ENCODE results near the gene EWSR1. TPM values are rescaled to one million over a fixed set of nuclear protein-coding genes. Genes with fewer than 3 reads are reported as not detected.

Gene EWSR1
- total RNA-seq, 1 donor from 2014 or later: 355 TPM

- Mint-ChIP-seq H3K27ac (ENCODE audit: unreplicated experiment) (peak overlapping the region; percentile 12), H3K36me3 (ENCODE audit: unreplicated experiment) (no peaks in the 10 kb centered on the region), H3K27me3 (ENCODE audit: unreplicated experiment) (peaks cover 3% of the 10 kb centered on the region), H3K4me1 (ENCODE audit: low read depth, unreplicated experiment) (peaks cover 4% of the 10 kb centered on the region), H3K9me3 (ENCODE audit: unreplicated experiment) (no peaks in the 10 kb centered on the region), H3K4me3 (ENCODE audit: unreplicated experiment) (no peak overlapping the region)
- no peak for DNase-seq
- TF ChIP-seq, protein P1, sequence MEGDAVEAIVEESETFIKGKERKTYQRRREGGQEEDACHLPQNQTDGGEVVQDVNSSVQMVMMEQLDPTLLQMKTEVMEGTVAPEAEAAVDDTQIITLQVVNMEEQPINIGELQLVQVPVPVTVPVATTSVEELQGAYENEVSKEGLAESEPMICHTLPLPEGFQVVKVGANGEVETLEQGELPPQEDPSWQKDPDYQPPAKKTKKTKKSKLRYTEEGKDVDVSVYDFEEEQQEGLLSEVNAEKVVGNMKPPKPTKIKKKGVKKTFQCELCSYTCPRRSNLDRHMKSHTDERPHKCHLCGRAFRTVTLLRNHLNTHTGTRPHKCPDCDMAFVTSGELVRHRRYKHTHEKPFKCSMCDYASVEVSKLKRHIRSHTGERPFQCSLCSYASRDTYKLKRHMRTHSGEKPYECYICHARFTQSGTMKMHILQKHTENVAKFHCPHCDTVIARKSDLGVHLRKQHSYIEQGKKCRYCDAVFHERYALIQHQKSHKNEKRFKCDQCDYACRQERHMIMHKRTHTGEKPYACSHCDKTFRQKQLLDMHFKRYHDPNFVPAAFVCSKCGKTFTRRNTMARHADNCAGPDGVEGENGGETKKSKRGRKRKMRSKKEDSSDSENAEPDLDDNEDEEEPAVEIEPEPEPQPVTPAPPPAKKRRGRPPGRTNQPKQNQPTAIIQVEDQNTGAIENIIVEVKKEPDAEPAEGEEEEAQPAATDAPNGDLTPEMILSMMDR (IDR thresholded peaks at IDR 0.05; ENCODE audit: partially characterized antibody, unreplicated experiment): no peak
Measured at GRCh38 chr22:29291215-29291614, 23.1 kb downstream of the EWSR1 start.

DNA sequence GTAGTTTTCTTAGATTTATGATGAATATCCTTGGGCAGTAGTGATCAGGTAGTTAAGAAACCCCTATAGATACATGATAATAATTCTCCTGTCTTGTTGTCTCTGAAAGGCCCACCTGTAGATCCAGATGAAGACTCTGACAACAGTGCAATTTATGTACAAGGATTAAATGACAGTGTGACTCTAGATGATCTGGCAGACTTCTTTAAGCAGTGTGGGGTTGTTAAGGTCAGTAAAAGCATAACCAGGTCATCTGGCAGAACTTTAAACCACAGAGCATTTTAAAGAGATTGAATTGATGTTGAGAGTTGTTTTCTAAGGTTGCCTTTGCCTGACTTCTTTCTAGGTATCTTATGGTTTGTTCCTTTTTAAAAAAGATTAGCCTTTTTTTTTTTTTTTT is 24.3 kb downstream of the EWSR1 start:
- peaks cover 4% of the 10 kb centered on the region for H3K4me1 Mint-ChIP-seq (ENCODE audit: low read depth, unreplicated experiment)
- H3K27ac Mint-ChIP-seq (ENCODE audit: unreplicated experiment): no peak overlapping the region
- TF ChIP-seq, protein P1 (IDR thresholded peaks at IDR 0.05; ENCODE audit: partially characterized antibody, unreplicated experiment): no peak
- DNase-seq: no peak
- no peaks in the 10 kb centered on the region for H3K9me3 Mint-ChIP-seq (ENCODE audit: unreplicated experiment)
- H3K27me3 Mint-ChIP-seq (ENCODE audit: unreplicated experiment): peaks cover 3% of the 10 kb centered on the region
- no peak overlapping the region for H3K4me3 Mint-ChIP-seq (ENCODE audit: unreplicated experiment)
- no peaks in the 10 kb centered on the region for H3K36me3 Mint-ChIP-seq (ENCODE audit: unreplicated experiment)

DNA sequence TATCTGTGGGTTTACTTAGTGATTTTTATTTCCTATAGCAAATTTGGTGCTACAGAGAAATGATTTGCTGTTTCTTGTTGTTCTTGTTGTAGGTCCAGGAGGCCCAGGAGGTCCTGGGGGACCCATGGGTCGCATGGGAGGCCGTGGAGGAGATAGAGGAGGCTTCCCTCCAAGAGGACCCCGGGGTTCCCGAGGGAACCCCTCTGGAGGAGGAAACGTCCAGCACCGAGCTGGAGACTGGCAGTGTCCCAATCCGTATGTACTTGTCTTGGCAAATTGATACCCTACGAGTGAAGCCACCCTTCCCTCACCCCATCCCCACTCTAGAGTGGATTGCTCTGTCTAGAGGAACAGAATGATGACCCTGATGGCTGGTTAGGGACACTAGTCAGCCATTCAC is 30.6 kb downstream of the EWSR1 start:
- H3K36me3 Mint-ChIP-seq (ENCODE audit: unreplicated experiment): no peaks in the 10 kb centered on the region
- peaks cover 4% of the 10 kb centered on the region for H3K4me1 Mint-ChIP-seq (ENCODE audit: low read depth, unreplicated experiment)
- H3K27ac Mint-ChIP-seq (ENCODE audit: unreplicated experiment): peak overlapping the region; percentile 28

GRCh38 chr22:29299136-29299900 is 31.2 kb downstream of the EWSR1 start:
- Mint-ChIP-seq H3K9me3 (ENCODE audit: unreplicated experiment) (peaks cover 7% of the 10 kb centered on the region), H3K4me1 (ENCODE audit: low read depth, unreplicated experiment) (peaks cover 4% of the 10 kb centered on the region), H3K36me3 (ENCODE audit: unreplicated experiment) (no peaks in the 10 kb centered on the region), H3K27ac (ENCODE audit: unreplicated experiment) (peak overlapping the region; percentile 65), H3K4me3 (ENCODE audit: unreplicated experiment) (no peak overlapping the region), H3K27me3 (ENCODE audit: unreplicated experiment) (peaks cover 5% of the 10 kb centered on the region)
- TF ChIP-seq, protein P1 (IDR thresholded peaks at IDR 0.05; ENCODE audit: partially characterized antibody, unreplicated experiment): no peak
- no peak for DNase-seq

More for the DNA sequence above, 30.6 kb downstream of the EWSR1 start:
- H3K27me3 Mint-ChIP-seq (ENCODE audit: unreplicated experiment): peaks cover 5% of the 10 kb centered on the region
- TF ChIP-seq, protein P1 (IDR thresholded peaks at IDR 0.05; ENCODE audit: partially characterized antibody, unreplicated experiment): no peak
- no peak overlapping the region for H3K4me3 Mint-ChIP-seq (ENCODE audit: unreplicated experiment)
- no peak for DNase-seq
- peaks cover 7% of the 10 kb centered on the region for H3K9me3 Mint-ChIP-seq (ENCODE audit: unreplicated experiment)

DNA sequence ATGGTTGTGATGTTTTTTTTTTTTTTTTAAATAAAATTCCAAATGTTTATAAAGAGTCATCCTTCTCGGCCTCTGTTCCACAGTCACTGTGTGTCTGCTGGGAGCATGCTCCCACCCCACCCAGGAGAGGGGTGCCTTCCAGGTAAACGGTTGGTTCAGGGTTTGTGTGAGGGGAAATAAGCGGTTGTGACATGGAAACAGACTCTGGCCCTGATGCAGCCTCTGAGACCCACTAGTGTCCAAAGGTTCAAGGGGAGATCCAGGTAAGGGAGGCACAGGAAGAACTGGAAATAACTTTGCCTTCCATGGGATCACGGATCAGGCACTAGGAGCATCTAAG is 32.4 kb downstream of the EWSR1 start:
- no peaks in the 10 kb centered on the region for H3K36me3 Mint-ChIP-seq (ENCODE audit: unreplicated experiment)
- H3K27me3 Mint-ChIP-seq (ENCODE audit: unreplicated experiment): peaks cover 8% of the 10 kb centered on the region
- TF ChIP-seq, protein P1 (IDR thresholded peaks at IDR 0.05; ENCODE audit: partially characterized antibody, unreplicated experiment): no peak
- peaks cover 11% of the 10 kb centered on the region for H3K9me3 Mint-ChIP-seq (ENCODE audit: unreplicated experiment)
- no peak overlapping the region for H3K4me3 Mint-ChIP-seq (ENCODE audit: unreplicated experiment)
- no peak for DNase-seq
- H3K27ac Mint-ChIP-seq (ENCODE audit: unreplicated experiment): no peak overlapping the region
- H3K4me1 Mint-ChIP-seq (ENCODE audit: low read depth, unreplicated experiment): peaks cover 4% of the 10 kb centered on the region

Data from glutamatergic neuron (in vitro differentiated cells).